ENCODE measurements around the gene FLYWCH1.
A peak's percentile ranks its signal among the peaks of the same experiment; 100 is the strongest.
"Not testable (repeated sequence)": the region's sequence is repeated elsewhere in the genome, so short reads cannot be mapped to it uniquely, and the experiment has no call there.

The FLYWCH1 gene

DNA sequence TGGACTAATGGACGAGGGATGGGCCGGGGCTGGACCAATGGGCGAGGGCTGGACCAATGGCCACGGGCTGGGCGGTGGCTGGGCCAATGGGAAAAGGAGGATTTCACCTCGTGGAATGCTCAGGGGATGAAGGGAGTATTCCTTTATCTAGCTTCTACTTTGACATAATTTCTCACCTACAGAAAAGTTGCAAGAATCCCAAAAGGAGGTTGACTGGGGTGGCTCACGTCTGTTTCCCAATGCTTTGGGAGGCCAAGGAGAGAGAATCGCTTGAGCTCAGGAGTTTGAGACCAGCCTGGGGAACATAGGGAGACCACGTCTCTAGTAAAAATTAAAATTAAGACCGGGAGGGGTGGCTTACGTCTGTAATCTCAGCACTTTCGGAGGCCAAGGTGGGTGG is 5.7 kb upstream of the FLYWCH1 start:
- peaks cover 1% of the 10 kb centered on the region for H3K36me3 Mint-ChIP-seq (ENCODE audit: low read depth)
- peaks cover 13% of the 10 kb centered on the region for H3K4me1 Mint-ChIP-seq
- H3K9me3 Mint-ChIP-seq: no peaks in the 10 kb centered on the region
- peak overlapping the region; percentile 28 to 86 (median 84) for H3K27ac Mint-ChIP-seq
- TF ChIP-seq, protein P1, sequence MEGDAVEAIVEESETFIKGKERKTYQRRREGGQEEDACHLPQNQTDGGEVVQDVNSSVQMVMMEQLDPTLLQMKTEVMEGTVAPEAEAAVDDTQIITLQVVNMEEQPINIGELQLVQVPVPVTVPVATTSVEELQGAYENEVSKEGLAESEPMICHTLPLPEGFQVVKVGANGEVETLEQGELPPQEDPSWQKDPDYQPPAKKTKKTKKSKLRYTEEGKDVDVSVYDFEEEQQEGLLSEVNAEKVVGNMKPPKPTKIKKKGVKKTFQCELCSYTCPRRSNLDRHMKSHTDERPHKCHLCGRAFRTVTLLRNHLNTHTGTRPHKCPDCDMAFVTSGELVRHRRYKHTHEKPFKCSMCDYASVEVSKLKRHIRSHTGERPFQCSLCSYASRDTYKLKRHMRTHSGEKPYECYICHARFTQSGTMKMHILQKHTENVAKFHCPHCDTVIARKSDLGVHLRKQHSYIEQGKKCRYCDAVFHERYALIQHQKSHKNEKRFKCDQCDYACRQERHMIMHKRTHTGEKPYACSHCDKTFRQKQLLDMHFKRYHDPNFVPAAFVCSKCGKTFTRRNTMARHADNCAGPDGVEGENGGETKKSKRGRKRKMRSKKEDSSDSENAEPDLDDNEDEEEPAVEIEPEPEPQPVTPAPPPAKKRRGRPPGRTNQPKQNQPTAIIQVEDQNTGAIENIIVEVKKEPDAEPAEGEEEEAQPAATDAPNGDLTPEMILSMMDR (IDR thresholded peaks at IDR 0.05; ENCODE audit: unreplicated experiment in 3 of 3): no peak
- peak overlapping the region; percentile 62 to 99 (median 69) for H3K4me3 Mint-ChIP-seq
- H3K27me3 Mint-ChIP-seq (ENCODE audit: low read depth): peaks cover 5% of the 10 kb centered on the region

DNA sequence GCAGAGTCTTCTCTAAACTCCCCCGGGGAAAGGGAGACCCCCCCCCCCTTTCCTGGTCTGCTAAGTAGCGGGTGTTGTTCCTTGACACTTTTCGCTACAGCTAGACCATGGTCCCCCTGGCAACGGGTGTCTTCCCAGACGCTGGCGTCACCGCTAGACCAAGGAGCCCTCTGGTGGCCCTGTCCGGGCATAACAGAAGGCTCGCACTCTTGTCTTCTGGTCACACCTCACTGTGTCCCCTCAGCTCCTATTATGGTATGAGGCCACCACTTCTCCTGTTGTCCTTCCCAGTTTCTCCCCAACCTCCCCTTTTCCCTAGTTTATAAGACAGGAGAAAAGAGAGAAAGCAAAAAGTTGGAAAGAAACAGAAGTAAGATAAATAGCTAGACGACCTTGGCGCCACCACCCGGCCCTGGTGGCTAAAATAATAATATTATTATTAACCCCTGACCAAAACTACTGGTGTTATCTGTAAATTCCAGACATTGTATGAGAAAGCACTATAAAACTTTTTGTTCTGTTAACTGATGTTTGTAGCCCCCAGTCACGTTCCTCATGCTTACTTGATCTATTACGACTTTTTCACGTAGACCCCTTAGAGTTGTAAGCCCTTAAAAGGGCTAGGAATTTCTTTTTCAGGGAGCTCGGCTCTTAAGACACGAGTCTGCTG is 4.5 kb upstream of the FLYWCH1 start:
- not testable (repeated sequence) for H3K9me3 Mint-ChIP-seq; H3K36me3 Mint-ChIP-seq (ENCODE audit: low read depth); H3K27me3 Mint-ChIP-seq (ENCODE audit: low read depth)
- peaks cover 18% of the 10 kb centered on the region for H3K4me1 Mint-ChIP-seq
- TF ChIP-seq, protein P1 (IDR thresholded peaks at IDR 0.05; ENCODE audit: unreplicated experiment in 3 of 3): peak; percentile 56 to 72 (median 62)
- peak overlapping the region; percentile 27 to 65 (median 63) for H3K4me3 Mint-ChIP-seq
- peak overlapping the region in 2 of 3 experiments; percentile 13 to 40 for H3K27ac Mint-ChIP-seq

DNA sequence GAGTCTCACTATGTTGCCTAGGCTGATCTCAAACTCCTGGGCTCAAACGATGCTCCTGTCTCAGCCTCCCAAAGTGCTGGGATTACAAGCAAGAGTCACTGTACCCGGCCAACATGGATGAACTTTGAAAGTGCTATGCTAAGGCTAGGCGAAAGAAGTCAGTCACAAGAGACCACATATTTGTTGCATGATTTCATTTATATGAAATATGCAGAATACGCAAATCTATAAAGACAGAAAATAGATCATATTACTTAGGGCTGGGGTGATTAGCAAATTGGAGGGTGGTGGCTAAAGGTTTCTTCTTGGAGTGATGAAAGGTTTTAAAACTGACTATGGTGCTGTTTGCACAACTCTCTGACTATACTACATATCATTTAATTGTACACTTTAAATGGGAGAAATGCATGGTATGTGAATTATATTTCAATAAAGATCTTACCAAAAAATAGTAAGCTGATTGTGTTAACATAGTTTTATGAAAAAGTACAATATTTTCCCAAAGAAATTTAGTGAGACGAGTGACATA is 1.2 kb upstream of the FLYWCH1 start:
- peaks cover 7% of the 10 kb centered on the region for H3K36me3 Mint-ChIP-seq (ENCODE audit: low read depth)
- peaks cover 23% of the 10 kb centered on the region for H3K4me1 Mint-ChIP-seq
- H3K9me3 Mint-ChIP-seq: no peaks in the 10 kb centered on the region
- peak overlapping the region; percentile 47 to 90 (median 63) for H3K4me3 Mint-ChIP-seq
- H3K27me3 Mint-ChIP-seq (ENCODE audit: low read depth): peaks cover 5% of the 10 kb centered on the region
- TF ChIP-seq, protein P1 (IDR thresholded peaks at IDR 0.05; ENCODE audit: unreplicated experiment in 3 of 3): no peak
- H3K27ac Mint-ChIP-seq: no peak overlapping the region

DNA sequence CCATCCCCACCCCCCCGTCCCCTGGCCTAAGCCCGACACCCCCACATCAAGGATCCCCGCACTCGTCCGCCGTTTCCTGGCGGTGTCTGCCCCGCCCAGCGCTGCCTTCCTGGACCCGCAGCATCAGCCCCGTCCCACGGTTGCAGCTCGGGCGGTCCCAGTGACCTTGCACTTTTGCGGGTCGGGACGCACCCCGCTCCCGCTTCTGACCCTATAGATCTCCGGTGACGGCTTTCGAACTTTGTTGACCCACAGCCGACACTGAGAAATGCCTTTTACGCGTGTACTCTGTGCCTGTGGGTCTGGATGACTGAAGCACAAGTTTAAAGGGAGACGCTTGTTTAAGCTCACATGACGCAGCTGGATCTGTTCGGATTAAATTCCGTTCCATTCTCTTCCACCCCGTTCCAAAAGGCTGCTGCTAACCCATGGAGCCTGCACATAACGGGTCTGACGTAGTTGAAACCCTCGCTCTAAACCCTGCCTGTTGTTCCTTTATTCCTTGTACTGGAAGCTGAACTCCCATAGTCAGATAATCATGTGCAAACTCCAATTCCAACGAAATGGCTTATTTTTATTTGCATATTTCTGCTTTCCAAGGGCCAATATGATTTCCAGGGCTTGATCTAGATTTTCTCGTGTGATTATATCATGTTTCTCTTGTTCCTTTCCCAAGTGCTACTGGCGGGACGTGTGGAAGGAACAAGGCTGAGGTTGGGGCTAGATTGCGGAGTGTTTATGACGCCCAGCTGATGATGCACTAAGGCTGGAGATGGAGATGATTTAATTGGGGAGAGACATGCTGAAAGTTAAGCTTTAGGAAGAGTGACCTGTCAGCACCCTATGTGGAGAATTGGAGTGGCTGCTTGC is 834 bp downstream of the FLYWCH1 start:
- TF ChIP-seq, protein P1 (IDR thresholded peaks at IDR 0.05; ENCODE audit: unreplicated experiment in 3 of 3): no peak
- H3K4me1 Mint-ChIP-seq: peaks cover 16% of the 10 kb centered on the region
- peak overlapping the region; percentile 43 to 86 (median 79) for H3K27ac Mint-ChIP-seq
- H3K4me3 Mint-ChIP-seq: peak overlapping the region; percentile 88 to 96 (median 92)
- H3K9me3 Mint-ChIP-seq: no peaks in the 10 kb centered on the region
- peaks cover 10% of the 10 kb centered on the region for H3K36me3 Mint-ChIP-seq (ENCODE audit: low read depth)
- H3K27me3 Mint-ChIP-seq (ENCODE audit: low read depth): peaks cover 5% of the 10 kb centered on the region

DNA sequence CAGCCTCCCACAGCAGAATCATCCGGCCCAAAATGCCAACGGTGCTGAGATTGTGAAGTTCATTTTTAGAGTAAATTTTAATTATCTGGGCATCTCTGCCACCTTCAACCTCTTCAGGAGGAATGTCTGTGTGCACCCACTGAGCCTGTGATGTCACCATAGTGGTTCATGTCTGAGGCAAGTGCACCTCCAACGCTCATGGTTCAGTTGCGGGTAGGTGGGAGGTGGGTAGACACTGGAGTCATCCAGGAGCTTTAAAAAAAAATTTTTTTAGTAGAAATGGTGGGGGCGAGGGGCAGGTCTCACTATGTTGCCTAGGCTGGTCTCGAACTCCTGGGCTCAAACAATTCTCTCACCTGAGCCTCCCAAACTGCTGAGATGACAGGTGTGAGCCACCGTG is 1.9 kb downstream of the FLYWCH1 start:
- Mint-ChIP-seq H3K4me1 (peaks cover 16% of the 10 kb centered on the region), H3K4me3 (peak overlapping the region; percentile 88 to 96 (median 92)), H3K36me3 (ENCODE audit: low read depth) (peaks cover 12% of the 10 kb centered on the region), H3K27me3 (ENCODE audit: low read depth) (peaks cover 5% of the 10 kb centered on the region), H3K27ac (no peak overlapping the region), H3K9me3 (no peaks in the 10 kb centered on the region)
- TF ChIP-seq, protein P1 (IDR thresholded peaks at IDR 0.05; ENCODE audit: unreplicated experiment in 3 of 3): no peak

Measured in nephron (organoid).